SK-N-SH (cell line): Measurements from ENCODE around the gene YWHAE.

Experiments used
- EP300 ChIP-seq, 2 experiments: IDR thresholded peaks; 2 replicates each; pipeline versions ENCODE4 v1.4.0 to v1.6.1; 2012; ENCODE audit warnings: borderline replicate concordance in 1 of 2, low read depth in 1 of 2, low read length in 1 of 2
- EZH2phosphoT487 ChIP-seq: fragments of 200-600 bp; sonication (generic); IDR thresholded peaks from 2 replicates; pipeline ENCODE4 v1.6.1; 2017; ENCODE audit warnings: low read depth, mixed run types, mild to moderate bottlenecking, antibody characterized with exemption, moderate library complexity, borderline replicate concordance
- GABPA ChIP-seq: IDR thresholded peaks from 2 replicates; pipeline ENCODE4 v1.4.0; 2012; ENCODE audit warnings: low read depth, mild to moderate bottlenecking
- NFIC ChIP-seq: IDR thresholded peaks from 2 replicates; pipeline ENCODE4 v1.4.0; 2012; ENCODE audit warnings: borderline replicate concordance
- POLR2AphosphoS5 ChIP-seq: IDR thresholded peaks from 2 replicates; pipeline ENCODE4 v1.6.1; 2012; ENCODE audit warnings: low read depth, low read length
- RFX5 ChIP-seq: IDR thresholded peaks from 2 replicates; pipeline ENCODE4 v1.6.1; 2012; ENCODE audit warnings: mild to moderate bottlenecking, improper control_type of control experiment, low read length
- SIN3A ChIP-seq: IDR thresholded peaks from 2 replicates; pipeline ENCODE4 v1.6.1; 2012; ENCODE audit warnings: low read depth, mild to moderate bottlenecking, low read length, moderate library complexity, borderline replicate concordance
- YY1 ChIP-seq: IDR thresholded peaks from 2 replicates; pipeline ENCODE4 v1.4.0; 2012; ENCODE audit warnings: low read depth, mild to moderate bottlenecking
- TF ChIP-seq, protein P1 (sequence below): IDR thresholded peaks from 2 replicates; pipeline ENCODE4 v1.4.0; 2012; ENCODE audit warnings: low read depth, borderline replicate concordance
- TF ChIP-seq, protein P2 (sequence below): IDR thresholded peaks from 2 replicates; pipeline ENCODE4 v1.4.0; 2012; ENCODE audit warnings: low read depth
- TF ChIP-seq, protein P3 (sequence below): fragments of 200-600 bp; sonication (generic); IDR thresholded peaks from 2 replicates; pipeline ENCODE4 v1.6.1; 2017; ENCODE audit warnings: antibody characterized with exemption, mild to moderate bottlenecking, moderate library complexity

DNA sequence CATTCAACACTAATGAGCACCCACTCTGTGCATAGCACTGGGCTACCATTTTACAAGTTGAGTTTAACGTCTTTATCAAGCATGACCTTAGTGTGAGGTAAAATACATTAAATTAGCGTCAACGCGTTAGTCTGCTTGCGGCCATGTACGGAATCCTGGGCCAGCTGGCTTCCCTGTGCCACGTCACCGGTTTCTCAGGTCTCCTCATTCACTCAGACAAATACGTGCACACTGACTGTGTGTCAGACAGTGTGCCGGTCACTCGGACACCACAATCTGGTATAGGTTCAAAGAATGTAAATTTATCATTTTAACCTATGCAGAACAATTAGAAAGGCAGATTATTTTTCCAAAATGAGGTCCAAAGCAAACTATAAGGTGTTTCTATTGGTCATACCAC, 21.4 kb upstream of the YWHAE start:
- no peak for TF ChIP-seq SIN3A
- TF ChIP-seq, protein P1, sequence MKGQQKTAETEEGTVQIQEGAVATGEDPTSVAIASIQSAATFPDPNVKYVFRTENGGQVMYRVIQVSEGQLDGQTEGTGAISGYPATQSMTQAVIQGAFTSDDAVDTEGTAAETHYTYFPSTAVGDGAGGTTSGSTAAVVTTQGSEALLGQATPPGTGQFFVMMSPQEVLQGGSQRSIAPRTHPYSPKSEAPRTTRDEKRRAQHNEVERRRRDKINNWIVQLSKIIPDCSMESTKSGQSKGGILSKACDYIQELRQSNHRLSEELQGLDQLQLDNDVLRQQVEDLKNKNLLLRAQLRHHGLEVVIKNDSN: no peak
- TF ChIP-seq EP300 (IDR thresholded peaks at IDR 0.05; ENCODE audit: borderline replicate concordance in 1 of 2, low read depth in 1 of 2, low read length in 1 of 2): no peak
- TF ChIP-seq, protein P2, sequence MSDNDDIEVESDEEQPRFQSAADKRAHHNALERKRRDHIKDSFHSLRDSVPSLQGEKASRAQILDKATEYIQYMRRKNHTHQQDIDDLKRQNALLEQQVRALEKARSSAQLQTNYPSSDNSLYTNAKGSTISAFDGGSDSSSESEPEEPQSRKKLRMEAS: no peak
- TF ChIP-seq POLR2AphosphoS5: no peak
- no peak for TF ChIP-seq NFIC
- no peak for TF ChIP-seq EZH2phosphoT487
- TF ChIP-seq, protein P3, sequence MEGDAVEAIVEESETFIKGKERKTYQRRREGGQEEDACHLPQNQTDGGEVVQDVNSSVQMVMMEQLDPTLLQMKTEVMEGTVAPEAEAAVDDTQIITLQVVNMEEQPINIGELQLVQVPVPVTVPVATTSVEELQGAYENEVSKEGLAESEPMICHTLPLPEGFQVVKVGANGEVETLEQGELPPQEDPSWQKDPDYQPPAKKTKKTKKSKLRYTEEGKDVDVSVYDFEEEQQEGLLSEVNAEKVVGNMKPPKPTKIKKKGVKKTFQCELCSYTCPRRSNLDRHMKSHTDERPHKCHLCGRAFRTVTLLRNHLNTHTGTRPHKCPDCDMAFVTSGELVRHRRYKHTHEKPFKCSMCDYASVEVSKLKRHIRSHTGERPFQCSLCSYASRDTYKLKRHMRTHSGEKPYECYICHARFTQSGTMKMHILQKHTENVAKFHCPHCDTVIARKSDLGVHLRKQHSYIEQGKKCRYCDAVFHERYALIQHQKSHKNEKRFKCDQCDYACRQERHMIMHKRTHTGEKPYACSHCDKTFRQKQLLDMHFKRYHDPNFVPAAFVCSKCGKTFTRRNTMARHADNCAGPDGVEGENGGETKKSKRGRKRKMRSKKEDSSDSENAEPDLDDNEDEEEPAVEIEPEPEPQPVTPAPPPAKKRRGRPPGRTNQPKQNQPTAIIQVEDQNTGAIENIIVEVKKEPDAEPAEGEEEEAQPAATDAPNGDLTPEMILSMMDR: no peak
- no peak for TF ChIP-seq GABPA
- TF ChIP-seq YY1: no peak
- TF ChIP-seq RFX5: no peak
